ENCODE results near the gene PKNOX2.
A peak's percentile ranks its signal among the peaks of the same experiment; 100 is the strongest.
"Not testable (repeated sequence)": the region's sequence is repeated elsewhere in the genome, so short reads cannot be mapped to it uniquely, and the experiment has no call there.

Gene PKNOX2

DNA sequence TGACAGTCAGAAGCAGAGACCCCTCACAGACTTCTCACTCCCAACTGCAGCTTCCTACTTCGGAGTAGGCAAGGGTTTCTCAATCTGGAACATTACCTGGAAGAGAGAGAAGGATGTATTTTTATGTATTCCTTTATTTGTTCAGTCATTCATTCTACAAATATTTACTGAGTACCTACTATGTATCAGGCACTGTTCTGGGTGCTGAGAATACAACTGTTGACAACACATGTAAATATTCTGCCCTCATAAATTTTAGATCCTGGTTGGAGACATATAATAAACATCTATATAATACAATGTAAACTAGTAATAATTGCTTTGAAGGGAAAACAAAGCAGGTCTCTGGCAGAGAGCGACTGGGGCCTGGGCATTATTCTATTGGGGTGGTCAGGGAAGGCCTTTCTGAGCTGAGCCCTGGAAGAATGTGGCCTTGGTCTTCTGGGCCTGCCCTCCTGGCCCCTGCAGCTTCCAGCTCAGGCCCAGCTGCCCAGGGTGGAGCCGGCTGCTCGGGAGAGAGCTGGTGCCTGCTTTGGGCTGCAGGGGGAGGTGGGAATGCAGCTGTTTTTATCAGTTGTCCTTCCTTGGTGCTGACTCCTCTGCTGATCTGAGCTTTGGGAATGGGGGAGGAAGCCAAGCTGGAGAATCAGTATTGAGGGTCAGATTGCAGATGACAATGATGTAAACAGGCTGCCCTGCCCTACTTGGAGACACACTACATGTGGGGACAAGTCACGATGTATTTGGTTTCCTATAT, 46.8 kb downstream of the PKNOX2 start:
- DNase-seq: no peak

DNA sequence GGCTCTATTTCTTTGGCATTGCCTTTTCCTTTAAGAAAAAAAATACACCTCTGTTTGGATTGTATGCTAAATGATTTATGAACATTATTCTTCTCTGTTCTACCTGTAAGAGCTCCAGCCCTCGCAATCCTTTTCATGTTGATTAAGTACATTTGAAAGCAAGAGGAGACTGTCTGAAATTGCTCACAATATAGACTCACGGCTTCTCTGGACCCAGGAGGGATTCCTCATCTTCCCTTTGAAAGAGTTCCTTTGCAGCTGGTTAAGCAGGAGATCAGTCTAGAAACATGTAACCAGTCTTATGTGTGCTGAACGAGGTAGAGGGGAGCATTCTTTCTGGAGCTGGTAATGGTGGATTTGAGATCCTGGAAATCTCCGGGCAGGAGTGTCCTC, 47.4 kb downstream of the PKNOX2 start:
- DNase-seq: no peak

DNA sequence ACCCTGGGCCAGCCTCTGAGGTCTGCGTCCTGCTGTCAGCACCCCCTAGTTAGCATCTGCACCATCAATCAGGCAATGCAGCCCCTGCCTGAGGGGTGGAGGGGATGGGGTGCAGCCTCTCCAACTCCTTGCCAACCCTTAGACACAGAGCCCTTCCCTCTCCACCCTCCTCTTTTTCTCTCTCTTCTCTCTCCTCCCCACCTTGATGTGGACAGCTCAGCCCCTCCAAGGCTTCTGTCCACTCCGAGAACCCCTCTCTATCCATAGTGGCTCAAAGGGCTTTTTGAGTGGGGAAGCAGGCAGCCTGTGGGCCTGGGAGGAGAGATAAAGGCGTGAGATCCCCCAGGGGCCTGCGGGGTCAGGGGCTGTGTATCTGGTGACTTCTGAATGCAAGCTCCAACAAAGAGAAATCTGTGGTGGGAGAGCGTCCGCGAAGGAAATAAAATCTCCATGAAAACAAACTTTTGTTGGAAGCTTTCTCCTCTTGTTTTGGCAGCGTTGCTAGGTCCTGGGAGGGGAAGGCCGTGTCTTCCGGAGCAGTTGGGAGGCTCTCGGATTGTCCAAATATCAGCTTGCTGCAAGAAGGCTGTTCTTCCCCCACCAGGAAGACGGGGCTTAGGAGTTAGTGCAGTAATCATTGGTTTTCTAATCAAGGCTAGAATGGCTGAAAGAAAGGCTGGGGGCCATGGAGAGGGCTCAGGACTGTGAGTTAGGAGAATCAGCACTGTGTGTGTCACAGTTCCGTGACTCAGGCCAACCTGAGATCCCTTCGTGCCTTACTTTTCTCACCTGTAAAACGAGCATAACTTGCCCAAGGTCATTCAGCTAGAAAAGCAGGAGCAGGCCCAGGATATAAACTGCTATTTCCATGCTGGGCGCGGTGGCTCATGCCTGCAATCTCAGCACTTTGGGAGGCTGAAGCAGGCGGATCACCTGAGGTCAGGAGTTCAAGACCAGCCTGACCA, 50.3 kb downstream of the PKNOX2 start:
- DNase-seq: no peak

DNA sequence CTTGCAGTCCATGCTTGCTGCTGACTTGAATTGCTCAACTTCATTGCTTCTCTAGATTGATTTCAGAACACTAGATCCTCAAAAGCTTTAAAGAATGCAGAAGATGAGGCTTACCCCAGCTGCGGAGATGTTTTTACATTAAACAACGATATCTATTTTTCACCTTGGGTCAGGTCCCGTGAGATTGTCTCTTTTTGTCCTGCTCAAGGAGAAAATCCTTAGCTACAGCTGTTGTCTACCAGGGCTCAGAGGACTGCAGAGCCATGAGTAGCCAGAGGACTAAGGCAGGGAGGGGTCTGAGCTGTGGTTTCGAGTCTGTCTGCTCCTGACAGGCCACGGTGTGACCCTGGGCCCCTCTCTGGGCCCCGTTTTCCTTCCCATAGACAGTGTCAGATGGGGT, 51.4 kb downstream of the PKNOX2 start:
- no peak for DNase-seq

DNA sequence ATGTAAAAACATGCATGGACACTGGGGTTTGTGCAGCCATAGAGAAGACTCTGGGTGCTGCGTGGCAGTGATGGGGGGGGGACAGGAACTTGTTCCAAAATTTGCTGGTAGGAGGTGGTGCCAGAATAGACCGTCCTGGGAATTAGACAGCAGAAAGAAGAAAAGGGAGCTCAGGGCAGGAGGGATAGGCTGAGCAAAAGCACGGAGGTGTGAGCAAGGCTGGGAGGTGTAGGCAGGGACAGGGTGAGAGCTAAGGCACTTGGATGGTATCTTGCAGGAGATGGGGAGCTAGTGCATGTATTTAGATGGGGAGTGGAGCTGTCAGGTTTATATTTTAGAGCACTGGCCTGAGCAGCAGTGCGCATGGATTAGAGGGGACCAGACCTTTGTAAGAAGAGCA, 53.8 kb downstream of the PKNOX2 start:
- DNase-seq: no peak

DNA sequence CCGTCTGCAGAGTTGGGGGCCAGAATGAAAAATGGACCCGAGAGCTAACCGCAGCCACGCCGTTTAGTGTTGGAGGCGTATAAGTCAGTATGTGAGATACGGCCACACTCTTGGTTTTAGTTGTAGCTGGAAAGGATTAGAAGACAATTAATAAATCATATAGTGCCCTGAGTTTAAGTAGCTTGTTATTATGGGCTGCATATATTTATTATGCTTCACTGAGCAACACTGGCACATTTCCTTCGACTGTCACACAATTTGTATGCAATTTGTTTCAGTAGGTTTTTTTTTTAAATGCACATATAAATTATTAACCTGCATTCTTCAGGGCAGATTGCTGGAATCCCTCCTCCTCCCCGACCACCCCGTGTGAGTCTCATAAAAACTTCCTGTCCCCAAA, 56.9 kb downstream of the PKNOX2 start:
- no peak for DNase-seq

DNA sequence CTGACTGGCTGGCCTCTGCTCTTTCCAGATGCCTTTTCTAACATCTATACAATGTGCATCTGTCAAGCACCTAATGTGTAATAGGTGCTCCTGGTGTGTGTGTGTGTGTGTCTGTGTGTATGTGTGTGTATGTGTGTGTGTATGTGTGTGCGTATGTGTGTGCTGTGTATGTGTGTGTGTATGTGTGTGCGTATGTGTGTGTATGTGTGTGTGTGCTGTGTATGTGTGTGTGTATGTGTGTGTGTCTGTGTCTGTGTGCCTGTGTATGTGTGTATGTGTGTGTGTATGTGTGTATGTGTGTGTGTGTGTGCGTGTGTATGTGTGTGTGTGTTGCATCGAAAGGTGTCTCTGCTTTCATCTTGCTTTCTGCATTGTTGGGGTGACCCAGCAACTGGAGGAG, 57.9 kb downstream of the PKNOX2 start:
- no peak for DNase-seq

DNA sequence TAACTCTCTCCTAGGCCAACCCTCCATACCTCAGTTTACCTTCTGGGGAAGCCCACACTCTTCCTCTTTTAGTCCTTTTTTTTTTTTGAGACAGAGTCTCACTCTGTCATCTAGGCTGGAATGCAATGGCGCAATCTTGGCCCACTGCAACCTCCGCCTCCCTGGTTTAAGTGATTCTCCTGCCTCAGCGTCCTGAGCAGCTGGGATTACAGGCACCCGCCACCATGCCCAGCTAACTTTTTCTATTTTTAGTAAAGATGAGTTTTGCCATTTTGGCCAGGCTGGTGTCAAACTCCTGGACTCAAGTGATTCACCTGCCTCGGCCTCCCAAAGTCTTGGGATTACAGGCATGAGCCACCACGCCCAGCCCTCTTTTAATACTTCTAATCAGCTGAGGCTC, 58.6 kb downstream of the PKNOX2 start:
- DNase-seq: not testable (repeated sequence)

DNA sequence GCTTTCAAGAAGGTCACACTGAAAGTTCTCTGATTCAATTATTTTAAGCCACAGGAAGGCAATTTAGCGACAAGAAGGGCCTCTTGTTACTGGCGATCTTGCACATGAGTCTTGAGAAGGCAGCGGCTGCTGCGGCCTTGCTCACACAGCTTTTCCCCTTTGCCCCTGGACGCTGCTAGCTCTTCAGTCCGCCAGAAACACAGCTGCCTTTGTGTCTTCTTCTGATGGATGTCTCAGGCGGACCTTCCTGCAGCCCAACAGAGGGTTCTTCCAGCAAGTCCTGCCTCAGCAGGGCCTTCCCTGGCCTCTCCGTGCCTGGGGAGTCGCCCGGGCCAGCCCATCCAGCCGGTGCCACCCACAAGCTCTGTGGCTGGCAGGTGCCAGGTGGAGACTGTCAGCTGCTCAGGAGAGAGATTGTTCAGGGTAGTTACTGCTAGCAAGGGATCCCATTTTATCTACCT, 59.4 kb downstream of the PKNOX2 start:
- DNase-seq: no peak

DNA sequence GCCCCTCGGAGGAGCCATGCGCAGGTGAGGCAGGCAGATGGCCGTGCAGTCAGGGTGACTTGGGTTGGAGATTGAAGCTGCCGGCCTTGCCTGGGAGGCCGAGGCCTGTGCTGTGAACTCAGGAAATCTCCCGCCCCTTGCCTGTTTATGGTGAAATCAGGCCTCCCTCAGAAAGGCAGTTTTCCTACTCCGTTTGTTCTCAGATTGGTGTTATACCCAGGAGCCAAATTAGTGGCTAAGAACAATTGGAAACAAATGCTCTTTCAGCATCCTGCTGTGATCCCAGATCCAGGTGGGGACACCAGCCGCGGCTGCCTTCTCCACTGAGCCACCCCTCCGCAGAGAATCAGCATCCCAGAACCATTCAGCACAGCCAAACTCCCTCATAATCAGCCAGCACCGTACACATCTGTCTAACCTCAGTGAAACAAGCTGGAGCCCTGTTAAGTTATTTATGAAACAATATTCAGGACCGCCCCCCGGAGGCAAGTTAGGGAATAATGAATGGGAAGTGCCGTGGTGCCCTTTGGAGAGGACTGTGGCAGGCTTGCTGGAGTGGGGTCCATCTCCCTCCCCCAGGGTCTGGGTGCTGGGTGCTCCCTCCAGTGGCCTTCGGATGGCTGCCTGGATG, 60.0 kb downstream of the PKNOX2 start:
- DNase-seq: peak; percentile 6

DNA sequence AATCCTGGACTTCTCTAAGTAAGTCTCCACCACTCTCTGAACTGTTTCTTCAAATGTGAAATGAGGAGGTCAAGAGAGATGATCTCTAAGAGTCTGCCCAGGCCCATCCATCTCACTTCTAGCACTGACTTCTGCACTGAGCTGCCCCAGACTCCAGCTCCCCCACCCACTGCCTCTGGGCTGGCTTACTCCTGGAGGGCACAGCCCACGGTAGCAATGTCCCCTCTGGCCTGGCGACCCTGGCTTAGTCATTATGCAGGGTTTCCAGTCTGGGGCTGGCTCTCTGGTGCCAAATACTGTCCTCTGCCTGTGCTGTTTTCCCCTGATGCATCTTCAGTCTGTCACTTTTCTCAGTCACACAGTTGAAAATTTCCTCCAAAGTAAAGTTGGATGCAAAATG, 60.9 kb downstream of the PKNOX2 start:
- no peak for DNase-seq

DNA sequence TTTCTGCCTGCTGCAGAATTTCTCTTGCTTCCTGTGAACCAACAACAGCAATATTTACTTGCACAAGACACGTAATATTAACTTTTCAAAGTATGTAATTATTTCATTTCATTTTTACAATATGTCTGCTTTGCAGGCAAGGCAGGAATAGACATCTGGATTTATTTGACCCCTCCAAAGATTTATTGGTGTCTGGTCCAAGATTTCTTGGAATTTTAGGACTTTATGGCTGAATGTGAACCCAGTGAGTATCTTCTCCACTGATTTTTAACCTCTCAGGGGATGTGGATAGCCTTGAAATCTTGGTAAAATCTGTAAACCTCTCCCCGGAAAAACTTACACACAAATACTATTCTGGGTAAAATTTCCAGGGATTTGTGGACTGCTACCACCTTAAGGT, 61.5 kb downstream of the PKNOX2 start:
- no peak for DNase-seq

DNA sequence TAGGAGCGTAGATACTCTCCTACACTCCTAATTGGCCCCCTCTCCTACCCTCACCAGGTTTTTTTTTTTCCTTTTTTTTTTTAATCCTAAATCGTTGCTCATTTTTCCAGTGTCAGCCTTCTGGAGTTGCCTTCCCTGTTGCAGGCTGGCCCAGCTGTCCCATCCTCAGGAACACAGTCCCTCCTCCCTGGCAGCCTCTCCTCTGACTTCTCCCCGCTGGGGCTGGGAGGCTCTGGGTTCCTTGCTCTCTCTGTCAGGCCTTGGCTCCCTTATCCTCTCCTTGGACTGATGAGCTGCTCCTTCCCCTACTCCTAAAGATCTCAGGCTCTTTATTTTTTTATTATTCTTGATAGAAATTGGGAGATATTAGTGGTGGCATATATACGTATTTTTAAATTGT, 62.2 kb downstream of the PKNOX2 start:
- DNase-seq: no peak

DNA sequence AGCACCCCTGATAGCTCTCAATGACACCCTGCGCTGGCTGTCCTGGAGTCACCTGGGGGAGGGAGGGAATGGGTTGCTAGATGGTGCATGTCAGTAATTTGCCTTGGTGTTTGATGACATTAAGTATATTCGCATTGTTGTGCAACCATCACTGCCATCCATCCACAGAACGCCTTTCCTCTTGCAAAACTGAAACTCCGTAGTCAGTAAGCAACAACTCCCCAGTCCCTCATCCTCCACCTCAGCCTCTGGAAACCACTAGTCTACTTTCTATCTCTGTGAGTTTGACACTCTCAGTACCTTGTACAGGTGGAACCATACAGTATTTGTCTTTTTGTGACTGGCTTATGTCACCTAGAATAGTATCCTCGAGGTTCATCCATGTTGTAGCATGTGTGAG, 62.6 kb downstream of the PKNOX2 start:
- no peak for DNase-seq

DNA sequence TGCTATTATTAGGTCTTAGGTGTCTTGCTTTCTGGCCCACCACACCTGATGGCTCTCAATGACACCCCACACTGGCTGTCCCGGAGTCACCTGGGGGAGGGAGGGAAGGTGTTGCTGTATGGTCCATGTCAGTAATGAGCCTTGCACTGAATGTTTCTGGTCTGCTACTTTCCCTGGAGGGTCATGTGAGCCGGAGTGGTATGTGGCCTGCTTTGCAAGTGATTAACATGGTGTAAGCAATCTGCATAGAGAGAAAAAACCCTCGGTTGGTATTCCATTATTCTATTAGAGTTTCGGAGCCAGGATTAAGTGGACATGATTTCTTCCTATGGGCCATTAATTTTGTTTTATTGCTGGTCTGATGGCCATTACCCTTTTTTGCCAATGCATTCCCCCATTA, 63.9 kb downstream of the PKNOX2 start:
- no peak for DNase-seq

DNA sequence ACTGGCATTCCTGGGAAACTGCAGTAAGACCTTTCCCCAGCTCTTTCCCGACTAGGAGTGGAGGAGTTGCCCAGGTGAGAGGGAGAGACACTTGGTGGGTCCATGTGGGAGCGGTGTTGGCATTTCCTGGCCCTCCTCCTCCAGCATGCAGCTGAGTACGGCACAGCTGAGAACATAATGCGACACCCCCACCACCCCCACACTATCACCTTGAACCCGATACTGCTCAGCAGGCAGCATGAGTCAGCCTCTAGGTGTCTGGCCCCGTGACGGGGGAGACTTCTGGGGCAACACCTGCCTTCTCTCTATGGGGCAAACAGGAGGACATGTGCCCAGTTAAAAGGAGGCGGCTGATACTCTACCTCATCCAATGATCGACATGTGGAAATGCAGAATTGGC, 64.4 kb downstream of the PKNOX2 start:
- no peak for DNase-seq

DNA sequence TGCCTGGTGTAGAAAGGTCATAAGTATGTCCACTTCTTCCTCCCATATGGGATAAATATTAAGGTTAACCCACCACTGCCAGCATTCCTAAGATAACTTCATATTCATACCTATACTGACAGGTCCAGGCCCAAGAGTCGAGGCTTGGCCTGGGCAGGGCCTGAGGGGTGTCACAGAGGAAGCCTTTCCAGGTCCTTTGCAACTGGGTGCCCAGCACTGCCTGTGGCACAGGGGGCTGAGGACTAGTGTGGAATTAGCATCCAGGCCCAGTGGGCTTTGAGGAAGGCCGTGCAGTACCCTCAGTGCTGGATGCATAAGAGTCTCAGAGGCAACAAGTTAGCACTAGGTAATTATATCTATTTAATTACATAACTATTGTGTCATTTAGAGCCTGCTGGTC, 65.4 kb downstream of the PKNOX2 start:
- no peak for DNase-seq

DNA sequence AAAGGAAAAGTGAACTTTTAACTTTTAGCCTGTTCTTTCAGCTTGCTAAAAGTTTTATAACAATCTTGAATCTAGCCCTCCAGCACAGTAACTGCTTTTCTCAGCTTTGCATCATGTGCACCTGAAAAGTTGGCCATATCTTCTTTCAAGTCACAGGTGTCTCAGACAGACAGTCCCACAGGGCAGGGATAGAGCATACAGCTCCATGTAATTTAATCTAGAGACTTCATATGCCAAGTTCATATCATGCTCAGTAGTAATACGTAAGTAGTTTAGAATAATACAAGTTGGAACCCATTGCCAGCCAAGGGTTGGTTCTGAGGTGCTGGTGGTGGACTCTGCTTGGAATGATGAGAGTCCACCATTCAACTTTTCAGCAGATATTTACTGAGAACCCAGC, 68.6 kb downstream of the PKNOX2 start:
- DNase-seq: no peak

DNA sequence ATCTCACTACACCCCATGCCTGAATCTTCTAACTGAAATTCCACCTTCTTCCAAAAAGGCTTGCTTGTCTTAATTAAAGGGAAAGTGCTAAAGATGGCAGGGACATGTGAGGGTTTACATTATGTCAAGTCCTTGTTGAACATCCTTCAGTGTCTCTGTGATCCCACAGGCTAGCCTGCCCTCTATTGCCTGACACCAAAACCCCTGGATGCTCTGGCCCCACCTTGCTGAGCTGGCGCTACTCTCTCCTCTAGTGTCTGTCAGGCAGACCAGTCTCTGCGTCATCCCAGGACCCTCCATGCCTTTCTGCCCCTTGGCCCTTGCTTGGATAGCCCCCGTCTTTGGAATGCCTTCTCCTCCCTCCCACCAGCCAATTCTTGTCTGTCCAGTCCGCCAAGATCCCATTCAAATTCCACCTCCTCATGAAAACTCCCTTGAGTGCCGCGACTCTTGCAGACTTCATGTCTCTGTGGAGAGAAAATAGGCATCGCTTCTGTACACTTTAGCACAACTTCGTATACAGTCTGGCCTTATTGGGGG, 69.3 kb downstream of the PKNOX2 start:
- no peak for DNase-seq

DNA sequence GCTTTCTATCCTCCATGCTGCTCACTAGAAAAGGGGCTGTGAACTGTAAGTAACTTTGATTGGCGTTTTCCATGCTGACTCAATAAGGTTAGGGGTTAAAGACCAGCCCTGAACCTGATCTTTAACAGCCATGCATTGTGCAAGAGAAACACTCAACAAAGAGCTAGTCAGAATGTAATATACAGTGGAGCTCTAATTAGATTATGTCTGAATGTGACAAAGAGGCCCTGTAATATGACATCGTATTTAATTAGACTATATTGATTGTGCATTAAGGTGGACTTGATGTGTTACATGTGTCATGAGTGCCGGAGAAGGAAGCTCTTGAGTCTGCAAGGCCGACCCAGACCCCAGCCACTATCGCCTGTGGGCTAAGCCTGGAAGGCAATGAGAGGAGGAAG, 70.5 kb downstream of the PKNOX2 start:
- no peak for DNase-seq

DNA sequence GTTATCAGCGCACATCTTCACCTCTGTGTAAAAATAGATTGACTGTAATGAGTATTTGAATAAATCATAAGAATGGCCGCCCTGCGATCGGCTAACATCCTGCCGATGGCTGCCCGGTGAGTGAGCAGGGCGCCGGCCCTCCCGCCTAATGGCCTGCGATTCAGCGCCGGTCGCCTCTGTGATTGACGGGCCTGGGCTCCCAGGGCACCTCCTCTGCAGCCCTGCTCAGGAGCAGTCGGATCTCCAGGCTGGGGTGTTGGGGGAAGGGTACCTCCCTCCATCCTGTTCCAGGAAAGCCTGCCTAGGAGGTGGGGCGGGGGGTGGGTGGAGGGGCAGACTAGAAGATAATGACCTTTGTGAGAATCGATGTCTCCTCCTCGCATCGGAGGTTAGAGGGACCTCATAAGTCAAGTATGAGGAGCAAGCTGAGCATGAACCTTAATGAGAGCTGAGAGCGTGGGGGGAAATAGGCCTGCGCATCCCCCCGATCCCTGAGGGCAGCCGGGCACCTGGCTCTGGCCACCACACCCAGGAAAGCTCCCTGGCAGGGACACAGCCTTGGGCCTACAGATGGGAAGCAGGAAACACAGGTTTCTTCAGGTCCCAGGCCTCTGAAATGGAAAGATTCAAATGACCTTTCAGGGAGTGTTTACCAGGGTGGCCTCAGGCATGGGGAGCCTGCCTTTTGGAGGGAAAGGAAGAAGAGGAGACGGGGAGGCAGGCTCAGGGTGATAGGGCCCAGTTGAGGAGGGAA, 71.7 kb downstream of the PKNOX2 start:
- no peak for DNase-seq

Data from EL (cell line).